Amniotic stem cell (primary cell): ENCODE measurements around the gene PLD5.
"Not testable (repeated sequence)": the region's sequence is repeated elsewhere in the genome, so short reads cannot be mapped to it uniquely, and the experiment has no call there.

ENCODE experiments used
- DNase-seq: peaks from one replicate; lab custom pipeline; 2025; lab: John Stamatoyannopoulos, UW

Gene PLD5

DNA sequence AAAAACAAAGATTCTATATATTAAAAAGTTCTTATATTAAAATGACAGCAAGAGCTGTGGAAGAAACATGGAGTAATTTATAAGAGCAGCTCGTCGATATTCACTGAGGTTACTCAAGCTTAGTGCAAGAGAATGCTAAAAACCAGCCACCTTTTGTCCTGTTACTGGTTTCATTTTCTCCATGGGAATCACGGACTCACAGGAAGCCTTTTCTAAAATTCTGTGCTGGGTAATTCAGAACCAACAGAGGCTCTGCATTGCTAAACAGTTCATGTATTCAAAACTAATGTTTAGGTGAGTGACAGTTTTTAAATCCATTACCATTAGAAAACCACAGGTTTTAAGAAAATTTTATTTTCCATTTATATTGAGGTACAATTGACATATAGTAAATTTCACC is 377.8 kb downstream of the PLD5 start:
- no peak for DNase-seq

DNA sequence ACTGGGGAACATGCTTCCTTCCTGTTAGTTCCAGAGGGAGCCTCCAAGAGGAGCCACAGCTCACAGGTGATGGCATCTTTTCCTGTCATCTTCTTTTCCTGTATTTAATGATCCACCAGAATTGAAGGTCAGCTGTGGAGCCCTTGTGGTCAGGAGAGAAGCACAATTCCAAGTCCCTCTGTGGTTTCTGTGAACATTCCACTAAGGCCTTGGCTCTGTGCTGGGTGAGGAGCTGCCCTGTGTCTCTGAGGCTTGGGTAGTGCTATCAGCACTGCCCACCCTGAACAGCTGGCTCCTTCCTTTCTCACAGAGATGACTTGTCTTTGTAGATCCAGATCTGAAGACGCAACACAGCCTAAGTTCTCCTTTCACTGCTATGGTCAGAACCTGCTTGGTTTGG is 383.7 kb downstream of the PLD5 start:
- DNase-seq, result no peak

DNA sequence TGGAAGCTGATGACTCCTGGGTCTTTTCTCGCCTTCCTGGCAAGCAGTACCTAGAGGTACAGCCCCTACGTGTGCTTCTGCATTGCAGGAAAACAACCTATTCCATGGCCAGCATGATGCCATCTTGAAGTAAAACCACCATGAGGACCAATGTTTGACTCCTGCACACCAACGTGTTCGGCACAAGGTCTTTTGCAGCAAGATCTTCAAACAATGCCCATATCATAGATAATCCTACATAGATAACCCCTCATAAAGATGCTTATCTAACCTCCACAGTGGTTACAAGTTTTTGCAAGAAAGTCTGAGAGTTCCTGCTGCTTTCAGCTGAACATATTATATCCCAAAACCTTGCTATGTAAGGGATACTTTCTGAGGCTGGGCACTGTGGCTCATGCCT is 384.5 kb downstream of the PLD5 start:
- DNase-seq, result no peak

DNA sequence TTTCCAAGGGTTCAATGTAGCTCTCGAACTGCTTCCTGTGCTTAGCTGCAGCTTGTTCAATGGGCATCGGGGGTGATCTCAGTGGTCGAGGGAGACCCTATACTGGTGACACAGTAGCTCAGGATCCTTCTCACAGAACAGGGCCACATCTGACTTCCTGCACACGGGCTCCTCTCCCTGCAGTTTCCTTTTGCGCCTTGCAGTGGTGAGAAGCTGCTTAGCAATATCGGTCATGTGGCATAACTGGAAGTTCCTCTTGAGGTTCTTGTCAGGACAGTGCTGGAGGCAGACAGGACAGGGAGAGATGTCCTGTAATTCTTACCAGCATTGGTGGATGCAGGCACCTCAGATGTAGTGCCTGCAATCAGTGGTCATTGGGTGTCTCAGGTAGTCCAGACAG is 385.1 kb downstream of the PLD5 start:
- no peak for DNase-seq

DNA sequence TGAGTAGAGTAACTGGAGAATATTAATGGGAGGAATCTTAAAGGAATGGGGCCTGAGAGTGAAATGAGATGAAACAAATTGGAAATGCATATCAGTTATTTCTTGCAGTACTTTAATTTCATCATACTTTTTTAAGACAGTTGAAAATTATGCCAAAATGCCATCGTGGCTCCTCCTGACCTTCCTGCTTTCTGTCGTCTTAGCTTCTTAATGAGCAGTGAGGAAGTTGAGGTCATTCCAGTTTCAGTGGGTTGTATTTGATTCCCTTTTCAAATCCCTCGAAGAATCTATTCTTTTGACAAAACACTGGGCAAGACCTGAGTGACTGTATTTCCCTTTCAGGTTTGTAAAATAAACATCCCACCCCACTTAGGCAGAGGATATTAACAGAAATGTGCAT is 390.7 kb downstream of the PLD5 start:
- no peak for DNase-seq

DNA sequence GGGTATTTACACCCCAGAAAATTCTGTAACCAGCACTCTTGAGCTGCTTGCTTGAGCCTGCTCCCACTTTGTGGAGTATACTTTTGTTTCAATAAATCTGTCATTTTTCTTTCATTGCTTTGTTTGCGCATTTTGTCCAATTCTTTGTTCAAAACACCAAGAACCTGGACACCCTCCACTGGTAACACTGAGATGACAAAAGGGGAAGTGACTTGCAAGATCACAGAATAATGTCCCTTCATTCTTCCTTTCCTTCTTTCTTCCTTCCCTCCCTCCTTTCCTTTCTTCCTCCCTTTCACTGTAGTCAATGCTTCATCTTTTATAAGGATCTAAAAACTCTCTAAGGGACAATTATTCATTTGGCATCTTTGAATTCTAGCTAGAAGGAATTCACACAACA is 391.1 kb downstream of the PLD5 start:
- no peak for DNase-seq

DNA sequence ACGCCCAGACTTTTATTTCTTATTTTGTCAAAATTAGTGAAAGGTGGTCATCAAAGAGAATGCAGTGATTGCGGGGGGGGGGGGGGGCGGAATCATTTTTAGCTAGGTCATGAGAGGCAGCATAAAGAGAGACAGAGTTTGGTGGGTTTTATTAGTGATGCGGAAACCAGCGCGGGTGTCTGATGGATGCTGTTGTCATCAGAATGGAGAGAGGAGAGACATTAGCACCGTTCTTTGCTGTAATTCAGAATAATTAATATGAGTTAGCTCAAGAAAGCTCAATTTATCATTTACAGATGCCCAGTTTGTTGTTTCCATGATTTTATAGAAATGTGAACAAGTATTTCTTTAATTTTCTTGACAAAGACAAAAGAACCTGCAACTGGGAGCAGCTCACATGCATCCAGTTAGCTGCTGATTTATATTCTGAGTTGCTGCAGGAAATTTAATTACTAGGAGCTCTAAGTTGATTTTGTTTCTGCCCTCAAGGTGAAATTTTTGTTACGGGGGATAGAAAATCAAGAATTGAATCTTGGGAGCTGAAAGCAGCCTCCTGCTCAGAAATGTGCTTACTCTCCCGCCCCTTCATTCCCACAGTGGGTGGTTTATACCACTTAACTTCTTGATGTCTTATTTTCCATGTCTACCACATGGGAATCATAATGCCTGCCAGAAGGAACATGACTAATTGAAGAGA is 392.2 kb downstream of the PLD5 start:
- DNase-seq, result no peak

DNA sequence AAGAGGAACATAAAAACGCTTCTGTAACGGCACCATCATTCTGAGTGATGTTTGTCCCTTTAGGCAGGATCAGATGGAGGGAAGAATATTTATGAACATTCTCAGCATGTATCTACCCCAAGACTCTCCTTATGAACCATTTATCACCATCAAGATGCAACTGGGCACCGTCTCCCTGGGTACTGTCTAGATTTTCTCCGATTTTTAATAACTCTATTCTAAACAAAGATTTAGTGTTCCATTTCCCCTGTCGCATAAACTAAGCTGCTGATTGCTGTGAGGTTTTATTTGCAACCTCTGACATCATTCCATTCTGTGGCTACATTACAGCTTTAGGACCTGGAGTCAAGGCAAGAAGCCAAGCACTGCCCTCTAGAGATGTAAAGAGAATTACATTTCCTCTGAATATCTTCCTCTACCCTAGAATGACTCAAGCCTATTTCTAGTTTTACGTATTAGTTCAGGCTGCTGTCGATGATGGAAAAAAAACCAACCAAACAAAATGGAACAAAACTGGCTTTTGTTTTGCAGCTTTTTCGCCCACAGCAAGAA is 395.5 kb downstream of the PLD5 start:
- DNase-seq, result no peak

DNA sequence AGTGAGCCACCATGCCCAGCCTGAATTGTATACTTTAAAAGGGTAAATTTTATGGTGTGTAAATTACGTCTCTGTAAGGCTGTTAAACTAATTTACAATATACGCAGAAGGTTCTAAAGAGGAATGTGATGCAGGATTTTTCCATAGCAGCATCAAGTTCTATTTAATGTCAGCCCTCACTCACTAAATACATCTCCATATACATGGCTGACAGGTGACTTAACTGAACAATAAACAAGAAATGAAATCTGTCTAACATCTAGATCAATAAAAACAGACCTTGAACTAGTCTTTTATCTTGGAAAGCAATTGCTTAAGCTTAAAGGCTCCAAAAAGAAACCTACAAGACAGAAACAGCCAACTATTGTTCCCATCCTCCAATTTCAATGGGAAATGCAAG is 404.1 kb downstream of the PLD5 start:
- no peak for DNase-seq

DNA sequence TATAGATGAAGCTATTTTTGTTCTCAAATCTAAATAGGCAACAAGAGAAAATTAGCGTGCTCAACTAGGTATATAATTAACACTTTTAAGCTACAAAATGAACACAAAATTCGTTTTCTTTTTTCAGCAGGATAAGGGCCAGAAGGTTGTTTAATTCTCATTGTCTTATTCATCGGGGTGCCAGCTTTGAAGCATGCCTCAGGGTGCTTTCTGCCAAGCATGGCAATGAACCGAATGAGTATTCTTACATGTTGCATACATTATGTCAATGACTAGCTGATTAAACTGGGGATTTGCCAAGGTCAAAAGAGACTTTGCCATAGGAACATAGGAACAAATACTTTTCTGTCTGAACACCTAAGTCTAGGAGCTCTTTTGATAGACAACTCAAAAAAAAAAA is 423.6 kb downstream of the PLD5 start:
- DNase-seq, result no peak

DNA sequence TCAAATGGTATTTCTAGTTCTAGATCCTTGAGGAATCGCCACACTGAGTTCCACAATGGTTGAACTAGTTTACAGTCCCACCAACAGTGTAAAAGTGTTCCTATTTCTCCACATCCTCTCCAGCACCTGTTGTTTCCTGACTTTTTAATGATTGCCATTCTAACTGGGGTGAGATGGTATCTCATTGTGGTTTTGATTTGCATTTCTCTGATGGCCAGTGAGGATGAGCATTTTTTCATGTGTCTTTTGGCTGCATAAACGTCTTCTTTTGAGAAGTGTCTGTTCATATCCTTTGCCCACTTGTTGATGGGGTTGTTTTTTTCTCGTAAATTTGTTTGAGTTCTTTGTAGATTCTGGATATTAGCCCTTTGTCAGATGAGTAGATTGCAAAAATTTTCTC is 427.2 kb downstream of the PLD5 start:
- not testable (repeated sequence) for DNase-seq

DNA sequence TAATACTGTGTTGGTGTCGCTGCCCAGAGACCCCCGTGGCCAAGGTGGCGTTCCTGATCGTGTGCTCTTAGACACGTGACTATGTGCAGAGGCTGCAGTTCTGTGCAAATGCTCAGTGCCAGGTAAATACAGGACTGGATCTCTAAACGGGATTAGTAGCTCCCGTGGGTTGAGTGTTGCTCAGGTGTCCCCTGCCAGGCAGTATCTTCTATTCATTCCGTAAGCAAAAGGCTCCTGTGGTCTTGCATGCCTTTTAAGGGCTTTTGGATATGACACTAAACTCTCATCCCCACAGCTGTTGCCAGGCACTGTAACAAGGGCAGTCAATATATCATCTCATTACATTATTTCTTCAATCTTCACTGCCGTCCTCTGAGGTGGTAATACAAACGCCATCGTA is 431.4 kb downstream of the PLD5 start:
- DNase-seq, result no peak

DNA sequence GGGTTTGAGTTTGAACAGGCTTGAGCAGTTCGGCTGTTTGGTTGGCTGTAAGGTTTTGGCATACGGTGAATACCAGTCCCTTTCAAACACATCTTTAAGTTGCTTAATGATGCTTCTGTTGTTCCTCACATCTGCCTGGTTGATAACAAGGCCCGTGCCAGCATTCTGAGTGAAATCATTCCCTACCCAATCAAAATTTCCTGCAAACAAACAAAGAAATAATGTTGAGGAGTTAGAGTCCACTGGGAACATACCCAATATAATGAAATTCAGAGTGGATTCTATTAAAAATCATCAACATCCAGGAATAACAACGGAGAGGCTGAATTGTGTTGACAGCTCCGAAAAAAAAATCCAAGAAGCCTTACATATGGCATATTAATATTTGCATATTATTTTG is 434.6 kb downstream of the PLD5 start:
- DNase-seq, result no peak

DNA sequence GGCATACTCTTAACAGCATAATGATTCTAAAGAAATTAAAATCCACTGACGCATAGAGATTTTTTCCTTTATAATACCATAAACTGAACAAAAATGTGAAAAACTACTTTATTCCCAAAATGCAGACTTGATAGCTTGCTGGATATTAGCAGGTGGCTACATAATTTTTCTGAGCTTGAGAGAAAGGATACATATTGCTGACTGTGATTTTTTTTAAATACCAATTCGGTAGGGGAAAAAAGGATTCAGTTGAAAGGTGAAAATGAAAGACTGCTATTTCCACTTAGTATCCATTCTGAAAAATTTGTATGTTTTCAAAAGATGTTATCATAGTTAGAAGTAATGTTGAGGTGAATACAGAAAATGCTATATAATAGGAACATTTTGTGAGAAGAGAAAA is 435.6 kb downstream of the PLD5 start:
- DNase-seq, result no peak

DNA sequence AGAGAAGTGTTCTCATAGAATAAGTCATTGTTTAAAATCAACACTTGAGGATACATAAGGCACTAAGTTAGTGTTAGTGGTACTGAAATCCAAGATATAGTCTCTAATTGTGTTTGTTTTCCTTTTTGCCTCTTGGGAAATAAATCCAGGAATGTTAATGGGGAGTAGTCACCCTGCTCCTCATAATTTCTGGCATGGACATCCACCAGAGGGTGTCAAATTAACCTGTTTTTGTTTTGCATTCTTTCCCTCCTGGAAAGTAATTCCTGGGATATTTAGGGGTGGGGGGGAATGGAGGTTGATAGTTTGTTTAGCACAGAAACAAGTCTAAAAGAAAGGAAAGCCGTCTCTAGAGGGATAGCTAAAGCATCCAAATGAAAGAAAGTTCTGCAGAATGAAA is 437.8 kb downstream of the PLD5 start:
- DNase-seq, result no peak

DNA sequence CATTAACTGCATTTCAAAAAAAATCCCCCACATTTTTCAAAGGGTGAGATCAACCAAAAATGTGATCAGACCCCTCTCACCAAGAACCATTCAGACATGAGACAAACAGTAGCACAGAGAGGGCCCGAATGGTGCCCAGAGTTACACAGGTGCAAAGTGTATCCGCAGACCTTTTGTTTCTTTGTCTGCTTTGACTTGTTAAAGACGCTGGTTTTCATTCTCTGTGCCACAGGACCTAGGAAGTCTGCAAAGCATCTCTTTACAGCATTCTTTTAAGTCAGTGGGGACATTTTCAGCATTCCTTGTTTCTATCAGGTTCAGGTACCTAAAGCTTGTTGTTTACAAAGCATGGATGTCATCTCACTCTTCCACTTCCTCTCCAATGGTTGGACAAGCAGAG is 438.4 kb downstream of the PLD5 start:
- no peak for DNase-seq

DNA sequence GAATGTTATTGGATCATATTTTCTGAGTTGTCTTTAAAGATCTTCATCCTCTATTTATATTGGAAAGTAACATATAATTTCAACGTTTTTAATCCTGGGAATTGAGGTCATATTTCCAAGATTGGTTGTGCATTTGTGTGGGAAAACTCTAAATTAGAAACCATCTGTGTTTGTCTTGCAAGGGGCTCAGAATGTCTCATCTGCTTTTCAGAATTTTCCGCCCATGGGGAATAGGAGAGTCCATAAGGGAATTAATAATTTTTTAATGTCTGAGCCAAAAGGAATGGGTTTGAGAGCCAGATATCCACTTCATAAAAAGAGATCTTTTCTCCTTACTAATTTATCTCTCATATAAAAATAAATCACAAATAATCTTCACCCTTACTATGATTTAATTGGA is 440.8 kb downstream of the PLD5 start:
- DNase-seq, result no peak

DNA sequence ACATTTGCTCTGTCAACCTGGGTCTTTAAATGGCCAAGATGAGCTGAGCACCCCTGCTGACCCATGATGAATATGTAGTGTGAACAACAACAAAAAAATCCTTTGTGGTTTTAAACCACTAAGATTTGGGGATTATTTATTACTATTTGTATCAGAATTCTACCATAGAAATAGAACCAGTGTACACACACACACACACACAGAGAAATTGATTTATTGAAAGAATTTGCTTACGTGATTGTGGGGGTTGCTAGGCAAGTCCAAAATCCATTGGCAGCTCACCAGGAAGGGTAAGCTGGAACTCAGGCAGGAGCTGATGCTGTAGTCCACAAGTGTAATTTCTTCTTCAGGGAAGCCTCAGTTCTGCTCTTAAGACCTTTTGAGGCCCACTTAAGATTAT is 443.1 kb downstream of the PLD5 start:
- DNase-seq, result no peak

DNA sequence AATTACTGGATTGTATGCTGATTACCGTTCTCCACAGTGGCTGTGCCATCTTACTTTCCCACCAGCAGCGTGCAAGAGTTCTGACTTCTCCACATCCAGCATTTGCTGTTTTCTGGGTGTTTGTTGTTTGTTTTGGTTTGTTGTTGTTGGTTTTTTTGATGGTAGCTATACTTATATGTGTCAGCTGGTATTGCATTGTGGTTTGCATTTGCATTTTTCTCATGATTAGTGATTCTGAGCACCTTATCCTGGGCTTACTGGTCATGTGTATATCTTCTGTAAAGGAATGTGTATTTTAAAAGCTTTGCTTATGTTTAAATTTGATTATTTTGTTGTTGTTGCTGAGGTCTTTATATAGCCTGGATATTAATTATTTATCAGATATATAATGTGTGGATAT is 458.7 kb downstream of the PLD5 start:
- DNase-seq, result no peak

DNA sequence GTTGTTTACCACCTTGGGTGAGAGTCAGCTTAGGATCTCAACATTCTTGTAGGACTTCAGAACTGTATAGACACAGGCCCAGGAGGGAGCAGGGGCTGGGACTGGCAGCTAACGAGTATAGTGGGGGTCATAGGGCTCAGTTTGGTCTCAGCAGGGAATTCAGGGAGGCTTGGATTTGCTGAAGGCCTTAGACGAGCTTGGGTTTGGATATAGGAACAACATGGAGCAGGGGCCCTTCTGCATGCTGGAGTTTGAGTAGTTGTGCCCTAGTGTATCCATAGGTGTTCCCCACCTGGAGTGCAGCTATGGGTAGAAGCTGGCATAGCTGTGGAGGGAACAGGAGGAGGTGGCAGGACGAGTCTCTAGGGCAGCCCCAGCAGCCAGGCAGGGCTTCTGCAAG is 462.2 kb downstream of the PLD5 start:
- DNase-seq, result no peak

DNA sequence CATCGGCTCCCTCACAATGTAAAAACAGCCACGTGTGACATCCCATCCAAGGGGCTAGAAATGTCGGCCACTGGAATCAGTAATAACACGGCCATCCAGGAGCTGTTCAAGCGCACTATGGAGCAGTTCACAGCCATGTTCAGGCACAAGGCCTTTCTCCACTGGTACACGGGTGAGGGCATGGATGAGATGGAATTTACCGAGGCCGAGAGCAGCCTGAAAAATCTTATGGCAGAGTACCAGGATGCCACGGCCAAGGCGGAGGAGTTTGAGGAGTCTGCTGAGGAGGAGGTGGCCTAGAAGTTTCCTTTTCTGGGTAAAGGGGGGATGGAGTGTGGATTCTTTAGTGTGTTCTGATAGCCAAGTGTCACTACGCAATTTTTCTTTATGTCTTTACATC is 464.5 kb downstream of the PLD5 start:
- no peak for DNase-seq

DNA sequence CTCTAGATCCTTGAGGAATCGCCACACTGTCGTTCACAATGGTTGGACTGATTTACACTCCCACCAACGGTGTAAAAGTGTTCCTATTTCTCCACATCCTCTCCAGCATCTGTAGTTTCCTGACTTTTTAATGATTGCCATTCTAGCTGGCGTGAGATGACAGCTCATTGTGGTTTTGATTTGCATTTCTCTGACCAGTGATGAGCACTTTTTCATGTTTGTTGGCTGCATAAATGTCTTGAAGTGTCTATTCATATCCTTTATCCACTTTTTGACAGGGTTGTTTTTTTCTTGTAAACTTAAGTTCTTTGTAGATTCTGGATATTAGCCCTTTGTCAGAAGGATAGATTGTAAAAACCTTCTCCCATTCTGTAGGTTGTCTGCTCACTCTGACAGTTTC is 465.9 kb downstream of the PLD5 start:
- DNase-seq, result not testable (repeated sequence)

DNA sequence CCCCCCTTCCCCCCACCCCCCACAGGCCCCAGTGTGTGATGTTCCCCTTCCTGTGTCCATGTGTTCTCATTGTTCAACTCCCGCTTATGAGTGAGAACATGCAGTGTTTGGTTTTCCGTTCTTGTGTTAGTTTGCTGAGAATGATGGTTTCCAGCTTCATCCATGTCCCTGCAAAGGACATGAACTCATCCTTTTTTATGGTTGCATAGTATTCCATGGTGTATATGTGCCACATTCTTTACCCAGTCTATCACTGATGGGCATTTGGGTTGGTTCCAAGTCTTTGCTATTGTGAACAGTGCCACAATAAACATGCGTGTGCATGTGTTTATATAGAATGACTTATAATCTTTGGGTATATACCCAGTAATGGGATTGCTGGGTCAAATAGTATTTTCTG is 466.3 kb downstream of the PLD5 start:
- not testable (repeated sequence) for DNase-seq

DNA sequence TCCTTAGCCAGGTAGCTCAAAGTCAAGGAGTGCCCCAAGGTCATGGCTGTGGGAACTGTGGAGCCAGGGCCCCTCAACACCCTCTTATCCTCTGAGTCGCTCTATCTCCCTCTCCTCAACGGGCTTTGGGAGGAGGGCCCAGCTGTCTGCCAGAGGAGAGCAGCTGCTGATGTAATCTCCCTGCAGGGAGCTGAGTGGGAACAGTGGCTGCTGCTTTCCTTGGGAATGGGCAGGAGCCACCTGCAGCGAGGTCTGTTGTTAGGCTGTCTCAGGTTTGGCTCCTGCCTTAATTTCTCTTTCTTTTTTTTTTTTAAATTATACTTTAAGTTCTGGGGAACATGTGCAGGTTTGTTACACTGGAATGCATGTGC is 466.8 kb downstream of the PLD5 start:
- DNase-seq, result no peak
